RWPE2 (cell line): ENCODE measurements around the gene AGBL3.

ENCODE experiments used
- ATAC-seq: fragments of 200-7000 bp; cut with Tn5 transposase; 3 replicates; pipeline ENCODE4 v1.9.1; 2021; ENCODE audit warnings: low read depth
- DNase-seq: peaks from one replicate; pipeline ENCODE4 v3.0.0-alpha.2; 2020; ENCODE audit warnings: low spot score
- H3K27ac ChIP-seq: fragments of 450-650 bp; 2 replicates; pipeline ENCODE4 v1.5.1; 2017; ENCODE audit warnings: mild to moderate bottlenecking; ENCODE audit not compliant: poor library complexity, severe bottlenecking
- H3K27me3 ChIP-seq: fragments of 250-450 bp; sonication (Bioruptor Pico); 2 replicates; pipeline ENCODE4 v1.5.1; 2021; ENCODE audit warnings: mild to moderate bottlenecking, moderate library complexity; ENCODE audit not compliant: insufficient read depth, poor library complexity, severe bottlenecking
- H3K36me3 ChIP-seq: fragments of 250-450 bp; sonication (Bioruptor Pico); 2 replicates; pipeline ENCODE4 v1.5.1; 2020; ENCODE audit warnings: low read depth, mild to moderate bottlenecking, moderate library complexity
- H3K4me1 ChIP-seq: fragments of 250-450 bp; sonication (Bioruptor Pico); 2 replicates; pipeline ENCODE4 v1.5.1; 2021; ENCODE audit warnings: mild to moderate bottlenecking, moderate library complexity; ENCODE audit not compliant: insufficient read depth, poor library complexity, severe bottlenecking
- H3K4me3 ChIP-seq: fragments of 250-450 bp; sonication (Bioruptor Pico); 2 replicates; pipeline ENCODE4 v1.5.1; 2021; ENCODE audit warnings: mild to moderate bottlenecking, moderate library complexity; ENCODE audit not compliant: severe bottlenecking
- H3K9me3 ChIP-seq: fragments of 250-450 bp; sonication (Bioruptor Pico); 2 replicates; pipeline ENCODE4 v1.5.1; 2021; ENCODE audit warnings: mild to moderate bottlenecking, moderate library complexity; ENCODE audit not compliant: severe bottlenecking
- TF ChIP-seq, protein P1 (sequence below): fragments of 450-650 bp; IDR thresholded peaks from one replicate; pipeline ENCODE4 v1.5.1; 2017; ENCODE audit warnings: mild to moderate bottlenecking, moderate library complexity; ENCODE audit not compliant: poor library complexity, severe bottlenecking

Gene AGBL3

DNA sequence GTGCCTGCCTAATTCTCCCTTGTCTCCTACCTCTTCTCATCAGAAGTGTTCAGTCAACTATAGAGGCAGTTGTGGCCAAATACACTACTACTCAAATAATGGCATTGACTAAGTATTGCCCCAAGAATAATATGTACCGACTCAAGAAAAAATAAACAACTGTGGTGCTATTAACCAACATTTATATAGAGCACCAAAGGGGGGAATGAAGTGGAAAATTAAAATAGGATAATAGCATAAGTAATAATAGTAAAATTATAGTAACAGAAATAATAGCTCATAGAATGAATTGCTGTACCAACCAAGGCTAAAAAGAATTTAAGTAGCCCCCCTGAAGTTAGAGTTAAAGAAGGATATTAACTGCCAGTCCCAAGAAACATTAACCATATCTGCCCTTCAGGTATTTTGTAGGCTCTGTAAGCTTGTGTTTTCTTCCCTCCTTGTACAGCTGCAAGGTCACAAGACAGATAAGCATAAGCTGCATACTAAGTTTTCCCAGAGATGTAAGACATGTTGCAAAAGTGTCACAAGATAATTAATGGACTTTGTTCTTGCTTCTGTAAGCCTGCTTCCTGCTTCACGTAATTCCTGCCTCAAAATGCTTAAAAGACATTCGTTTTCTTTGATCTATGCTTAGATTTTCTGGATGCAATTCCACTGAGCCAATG is 195.1 kb downstream of the AGBL3 start:
- H3K9me3 ChIP-seq, result peaks cover 19% of the 10 kb centered on the region
- TF ChIP-seq, protein P1, sequence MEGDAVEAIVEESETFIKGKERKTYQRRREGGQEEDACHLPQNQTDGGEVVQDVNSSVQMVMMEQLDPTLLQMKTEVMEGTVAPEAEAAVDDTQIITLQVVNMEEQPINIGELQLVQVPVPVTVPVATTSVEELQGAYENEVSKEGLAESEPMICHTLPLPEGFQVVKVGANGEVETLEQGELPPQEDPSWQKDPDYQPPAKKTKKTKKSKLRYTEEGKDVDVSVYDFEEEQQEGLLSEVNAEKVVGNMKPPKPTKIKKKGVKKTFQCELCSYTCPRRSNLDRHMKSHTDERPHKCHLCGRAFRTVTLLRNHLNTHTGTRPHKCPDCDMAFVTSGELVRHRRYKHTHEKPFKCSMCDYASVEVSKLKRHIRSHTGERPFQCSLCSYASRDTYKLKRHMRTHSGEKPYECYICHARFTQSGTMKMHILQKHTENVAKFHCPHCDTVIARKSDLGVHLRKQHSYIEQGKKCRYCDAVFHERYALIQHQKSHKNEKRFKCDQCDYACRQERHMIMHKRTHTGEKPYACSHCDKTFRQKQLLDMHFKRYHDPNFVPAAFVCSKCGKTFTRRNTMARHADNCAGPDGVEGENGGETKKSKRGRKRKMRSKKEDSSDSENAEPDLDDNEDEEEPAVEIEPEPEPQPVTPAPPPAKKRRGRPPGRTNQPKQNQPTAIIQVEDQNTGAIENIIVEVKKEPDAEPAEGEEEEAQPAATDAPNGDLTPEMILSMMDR, result no peak
- H3K4me1 ChIP-seq, result peaks cover 18% of the 10 kb centered on the region
- peaks cover 64% of the 10 kb centered on the region for H3K36me3 ChIP-seq
- DNase-seq, result no peak
- no peak overlapping the region for H3K27ac ChIP-seq
- H3K4me3 ChIP-seq, result no peak overlapping the region
- no peaks in the 10 kb centered on the region for H3K27me3 ChIP-seq
- no peak for ATAC-seq

DNA sequence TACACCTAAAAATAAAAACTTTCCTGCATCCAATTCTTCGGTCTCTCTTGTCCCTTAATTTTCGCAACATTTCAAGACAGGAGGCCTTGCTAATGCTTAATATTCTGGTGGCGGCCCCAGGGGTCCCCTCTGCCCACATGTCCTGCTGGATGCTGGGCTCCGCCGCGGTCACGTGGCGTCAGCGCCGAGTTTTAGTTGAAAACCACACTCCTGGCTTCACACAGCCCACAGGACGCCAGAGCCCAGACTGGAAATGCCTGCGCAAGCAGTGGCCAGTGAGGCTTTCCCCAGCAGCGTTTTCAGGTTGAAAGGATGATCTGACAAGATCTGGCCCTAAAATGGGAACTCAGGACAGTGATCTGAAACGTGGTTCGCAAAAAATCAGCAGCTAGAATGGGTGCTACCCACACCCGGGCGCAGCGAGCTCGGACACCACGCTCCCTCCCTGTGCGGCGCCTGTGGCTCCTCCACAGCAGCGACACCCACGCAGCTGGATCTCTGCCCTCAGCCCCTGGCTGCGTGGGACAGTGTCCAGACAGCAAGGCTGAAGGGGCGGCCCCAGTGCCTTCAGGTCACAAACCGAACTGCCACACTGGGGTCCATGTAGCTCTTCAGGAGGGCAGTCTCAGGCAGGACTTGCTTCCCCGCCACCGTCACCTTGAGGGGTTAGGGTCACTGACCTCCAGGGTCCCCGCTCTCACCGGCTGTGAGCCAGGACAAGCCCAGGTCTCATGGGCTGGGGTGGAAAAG is 195.8 kb downstream of the AGBL3 start:
- Histone ChIP-seq H3K27ac (no peak overlapping the region), H3K27me3 (no peaks in the 10 kb centered on the region), H3K4me1 (peaks cover 11% of the 10 kb centered on the region), H3K9me3 (peaks cover 19% of the 10 kb centered on the region), H3K4me3 (no peak overlapping the region), H3K36me3 (peaks cover 67% of the 10 kb centered on the region)
- ATAC-seq (no peak), DNase-seq (no peak)
- TF ChIP-seq, protein P1, result no peak

DNA sequence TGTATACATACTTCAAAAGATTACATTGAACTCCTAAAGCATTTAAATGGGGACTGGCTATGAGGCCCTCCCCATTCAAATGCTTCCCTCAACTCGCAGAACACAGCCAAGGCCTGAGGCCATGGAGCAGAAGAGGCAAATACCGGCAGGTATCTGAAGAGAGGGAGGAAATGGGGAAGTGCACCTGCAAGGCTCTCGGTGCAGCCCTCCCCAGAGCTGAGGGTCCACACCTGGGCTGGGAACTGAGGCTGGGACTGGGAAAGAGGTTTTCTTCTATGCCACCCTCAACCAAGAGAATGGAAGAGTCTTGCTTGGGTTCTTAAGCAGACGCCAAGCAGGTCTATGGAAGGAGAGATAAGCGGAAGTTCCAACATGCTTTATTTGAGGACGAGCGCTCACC is 197.2 kb downstream of the AGBL3 start:
- no peak overlapping the region for H3K27ac ChIP-seq
- peaks cover 19% of the 10 kb centered on the region for H3K9me3 ChIP-seq
- peaks cover 73% of the 10 kb centered on the region for H3K36me3 ChIP-seq
- DNase-seq (no peak), ATAC-seq (no peak)
- TF ChIP-seq, protein P1, result no peak
- no peaks in the 10 kb centered on the region for H3K4me1 ChIP-seq
- H3K27me3 ChIP-seq, result no peaks in the 10 kb centered on the region
- H3K4me3 ChIP-seq, result no peak overlapping the region

DNA sequence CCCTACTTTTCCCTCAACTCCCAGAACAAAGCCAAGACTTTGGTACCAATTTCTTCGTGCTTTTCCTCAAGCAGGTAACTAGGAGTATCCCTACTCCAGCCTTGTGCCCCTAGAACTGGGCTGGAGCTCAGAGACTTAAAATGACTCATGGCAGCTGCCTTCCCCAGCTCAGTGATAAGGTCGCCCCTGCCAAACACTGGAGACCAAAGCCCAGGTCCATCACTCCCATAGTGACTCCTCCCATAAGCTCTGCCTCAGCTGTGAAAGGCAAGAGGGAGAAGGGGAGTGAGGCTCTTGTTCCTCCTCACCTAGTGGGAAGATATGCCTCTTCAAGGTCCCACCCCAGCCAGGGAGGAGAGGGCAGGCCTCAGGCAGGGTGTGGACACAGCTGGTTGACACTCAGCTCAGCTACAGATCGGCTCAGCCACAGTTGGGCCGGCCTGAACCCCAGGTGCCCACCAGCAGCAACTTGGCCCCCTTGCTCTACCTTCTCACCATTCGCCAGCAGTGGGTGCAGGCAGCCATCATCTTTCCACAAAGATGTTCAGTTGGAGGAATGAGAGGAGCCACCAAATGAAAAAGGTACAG is 198.0 kb downstream of the AGBL3 start:
- no peak overlapping the region for H3K27ac ChIP-seq
- peaks cover 19% of the 10 kb centered on the region for H3K9me3 ChIP-seq
- H3K36me3 ChIP-seq, result peaks cover 73% of the 10 kb centered on the region
- ATAC-seq (no peak), DNase-seq (no peak)
- TF ChIP-seq, protein P1, result no peak
- no peaks in the 10 kb centered on the region for H3K27me3 ChIP-seq
- H3K4me1 ChIP-seq, result no peaks in the 10 kb centered on the region
- H3K4me3 ChIP-seq, result no peak overlapping the region
